Thoracic aorta (tissue), 2 donors: ENCODE measurements around the gene TCF4. TPM values are rescaled to one million over a fixed set of nuclear protein-coding genes. Genes with fewer than 3 reads are reported as not detected.

Source experiments
- ATAC-seq: fragments of 150-250 bp; one replicate; pipeline ENCODE4 v1.8.0; 2017; ENCODE audit warnings: low read depth; ENCODE audit not compliant: insufficient number of reproducible peaks, low FRiP score
- DNase-seq: peaks from one replicate; pipeline ENCODE4 v3.0.0-alpha.2; 2020; ENCODE audit warnings: low spot score
- H3K27ac ChIP-seq, 2 donors: fragments of 200-600 bp; sonication (generic); 1 replicate in 1 of 2; 2 replicates in 1 of 2; pipeline ENCODE4 v1.5.1; 2016; ENCODE audit warnings: mild to moderate bottlenecking in 2 of 2, moderate library complexity in 2 of 2
- H3K27me3 ChIP-seq: fragments of 200-600 bp; sonication (generic); replicated peaks from 2 replicates; pipeline ENCODE4 v1.6.0; 2016; ENCODE audit warnings: mild to moderate bottlenecking; ENCODE audit not compliant: insufficient read depth
- H3K36me3 ChIP-seq: fragments of 200-600 bp; sonication (generic); one replicate; pipeline ENCODE4 v1.5.1; 2016
- H3K4me1 ChIP-seq, 2 donors: fragments of 200-600 bp; sonication (generic); 1 replicate in 1 of 2; 2 replicates in 1 of 2; pipeline versions ENCODE4 v1.5.1 to v1.6.0; 2016; ENCODE audit warnings: low read depth in 2 of 2, mild to moderate bottlenecking in 1 of 2; ENCODE audit not compliant: control insufficient read depth in 1 of 2
- H3K4me3 ChIP-seq: fragments of 200-600 bp; sonication (generic); 2 replicates; pipeline ENCODE4 v1.5.1; 2016; ENCODE audit warnings: mild to moderate bottlenecking
- H3K9me3 ChIP-seq: fragments of 200-600 bp; sonication (generic); 2 replicates; pipeline ENCODE4 v1.5.1; 2016
- CTCF ChIP-seq: fragments of 200-600 bp; sonication (generic); IDR thresholded peaks from one replicate; pipeline ENCODE4 v1.5.1; 2019; ENCODE audit warnings: antibody characterized with exemption
- total RNA-seq, 2 donors: library from RNA; depleted of rRNA; stranded (reverse); fragments of >200 nt; gene quantifications; one replicate each; pipeline versions ENCODE4 v1.1.0 to v1.2.3, GENCODE V29; 2016

TCF4 gene
- total RNA-seq, 2 donors from 2014 or later: 178 to 267 TPM

GRCh38 chr18:55306359-55307024 lies 281.5 kb downstream of the TCF4 start:
- Histone ChIP-seq H3K4me3 (no peak overlapping the region), H3K36me3 (no peaks in the 10 kb centered on the region), H3K4me1 (peaks cover 17 to 51% of the 10 kb centered on the region in 2 donors), H3K27ac (peak overlapping the region in 1 of 2 donors; percentile 14), H3K27me3 (no peaks in the 10 kb centered on the region), H3K9me3 (no peaks in the 10 kb centered on the region)
- ATAC-seq (no peak), DNase-seq (no peak)
- no peak for TF ChIP-seq CTCF

- Histone ChIP-seq H3K4me3 (peak overlapping the region; percentile 35), H3K36me3 (no peaks in the 10 kb centered on the region), H3K9me3 (no peaks in the 10 kb centered on the region), H3K27ac (no peak overlapping the region), H3K27me3 (no peaks in the 10 kb centered on the region), H3K4me1 (peaks cover 20 to 43% of the 10 kb centered on the region in 2 donors)
- ATAC-seq: no peak
- TF ChIP-seq CTCF: no peak
- no peak for DNase-seq
Measured at GRCh38 chr18:55302167-55302833, 285.7 kb downstream of the TCF4 start.

- no peak for TF ChIP-seq CTCF
- Histone ChIP-seq H3K4me3 (peak overlapping the region; percentile 35), H3K36me3 (no peaks in the 10 kb centered on the region), H3K9me3 (no peaks in the 10 kb centered on the region), H3K27ac (no peak overlapping the region), H3K4me1 (peaks cover 21 to 43% of the 10 kb centered on the region in 2 donors), H3K27me3 (no peaks in the 10 kb centered on the region)
- no peak for DNase-seq
- no peak for ATAC-seq
Measured at GRCh38 chr18:55301824-55302166, 286.2 kb downstream of the TCF4 start.

- no peak for TF ChIP-seq CTCF
Measured at GRCh38 chr18:55300936-55301531, 287.0 kb downstream of the TCF4 start.

GRCh38 chr18:55300421-55300935 lies 287.5 kb downstream of the TCF4 start:
- ATAC-seq (no peak), DNase-seq (no peak)
- Histone ChIP-seq H3K36me3 (no peaks in the 10 kb centered on the region), H3K4me1 (peaks cover 19 to 44% of the 10 kb centered on the region in 2 donors), H3K4me3 (no peak overlapping the region), H3K27me3 (no peaks in the 10 kb centered on the region), H3K27ac (no peak overlapping the region), H3K9me3 (no peaks in the 10 kb centered on the region)
- TF ChIP-seq CTCF: no peak

More at GRCh38 chr18:55300936-55301531, 287.0 kb downstream of the TCF4 start:
- ATAC-seq (no peak), DNase-seq (no peak)
- Histone ChIP-seq H3K27me3 (no peaks in the 10 kb centered on the region), H3K9me3 (no peaks in the 10 kb centered on the region), H3K36me3 (no peaks in the 10 kb centered on the region), H3K4me3 (no peak overlapping the region), H3K4me1 (peaks cover 21 to 43% of the 10 kb centered on the region in 2 donors), H3K27ac (no peak overlapping the region)
